GM23248 (cell line): ENCODE results near the gene MRGPRD. TPM values are rescaled to one million over a fixed set of nuclear protein-coding genes. Genes with fewer than 3 reads are reported as not detected.

ENCODE experiments used
- DNase-seq: peaks from one replicate; pipeline ENCODE4 v3.0.0-alpha.2; 2015
- H2AFZ ChIP-seq: fragments of 200-600 bp; sonication (generic); 2 replicates; pipeline ENCODE4 v1.6.1; 2016; ENCODE audit warnings: antibody characterized with exemption
- H3F3A ChIP-seq: fragments of 200-600 bp; sonication (generic); 2 replicates; pipeline ENCODE4 v1.6.1; 2016; ENCODE audit warnings: mild to moderate bottlenecking, antibody characterized with exemption, mixed run types; ENCODE audit not compliant: insufficient read depth
- H3K27ac ChIP-seq: fragments of 200-600 bp; sonication (generic); 2 replicates; pipeline ENCODE4 v1.5.1; 2016; ENCODE audit warnings: mild to moderate bottlenecking
- H3K27me3 ChIP-seq: fragments of 200-600 bp; sonication (generic); replicated peaks from 2 replicates; pipeline ENCODE4 v1.6.1; 2016; ENCODE audit warnings: mild to moderate bottlenecking; ENCODE audit not compliant: insufficient read depth
- H3K36me3 ChIP-seq: fragments of 200-600 bp; sonication (generic); 2 replicates; pipeline ENCODE4 v1.6.1; 2016; ENCODE audit warnings: low read depth, mild to moderate bottlenecking
- H3K4me1 ChIP-seq: fragments of 200-600 bp; sonication (generic); 2 replicates; pipeline ENCODE4 v1.6.1; 2016; ENCODE audit warnings: mild to moderate bottlenecking; ENCODE audit not compliant: insufficient read depth
- H3K4me2 ChIP-seq: fragments of 200-600 bp; sonication (generic); one replicate; pipeline ENCODE4 v1.6.1; 2016; ENCODE audit warnings: mild to moderate bottlenecking; ENCODE audit not compliant: unreplicated experiment
- H3K4me3 ChIP-seq: fragments of 200-600 bp; sonication (generic); 2 replicates; pipeline ENCODE4 v1.5.1; 2016; ENCODE audit warnings: mild to moderate bottlenecking
- H3K79me2 ChIP-seq: fragments of 200-600 bp; sonication (generic); 2 replicates; pipeline ENCODE4 v1.6.1; 2016; ENCODE audit warnings: mild to moderate bottlenecking; ENCODE audit not compliant: insufficient read depth
- H3K9ac ChIP-seq: fragments of 200-600 bp; sonication (generic); 2 replicates; pipeline ENCODE4 v1.6.1; 2016; ENCODE audit warnings: mild to moderate bottlenecking
- H3K9me2 ChIP-seq: fragments of 200-600 bp; sonication (generic); 2 replicates; pipeline ENCODE4 v1.6.1; 2016; ENCODE audit warnings: mixed run types, mild to moderate bottlenecking, moderate library complexity; ENCODE audit not compliant: insufficient read depth
- H3K9me3 ChIP-seq: fragments of 200-600 bp; sonication (generic); one replicate; pipeline ENCODE4 v1.6.1; 2017; ENCODE audit warnings: low read depth
- H4K20me1 ChIP-seq: fragments of 200-600 bp; sonication (generic); 2 replicates; pipeline ENCODE4 v1.6.0; 2016; ENCODE audit not compliant: insufficient read depth
- EZH2 ChIP-seq: fragments of 200-600 bp; sonication (generic); IDR thresholded peaks from 2 replicates; pipeline ENCODE4 v1.6.1; 2018; ENCODE audit warnings: antibody characterized with exemption, mild to moderate bottlenecking; ENCODE audit not compliant: insufficient read depth, poor library complexity, severe bottlenecking
- EZH2phosphoT487 ChIP-seq: fragments of 200-600 bp; sonication (generic); IDR thresholded peaks from 2 replicates; pipeline ENCODE4 v1.6.1; 2018; ENCODE audit warnings: antibody characterized with exemption, moderate library complexity, mild to moderate bottlenecking, low read depth; ENCODE audit not compliant: insufficient read depth
- WGBS, 2 experiments: methylation state at CpG; one replicate each; pipeline ENCODE4 v1.1.6; 2015 to 2017; ENCODE audit warnings: low lambda C conversion rate in 2 of 2, low coverage in 1 of 2; ENCODE audit errors: missing lambda C conversion rate in 2 of 2; 5-methylcytosine and 5-hydroxymethylcytosine counted together
- in situ Hi-C: fragments of 300-500 bp; cut with MboI; formaldehyde crosslinking; loops from 2 replicates; pipeline ENCODE4 v1.15.0; 2020
- polyA plus RNA-seq: library from polyadenylated mRNA; unstranded; fragments of >200 nt; fragmentation: Nextera tagmentation; extraction: Ambion mirVana; gene quantifications from 2 replicates; pipeline ENCODE4 v1.2.1, GENCODE V29; 2016
- total RNA-seq: library from RNA; depleted of rRNA; stranded (reverse); fragments of >200 nt; shearing (Covaris generic); gene quantifications from 2 replicates; pipeline ENCODE4 v1.2.3, GENCODE V29; 2014

Gene MRGPRD
- total and polyA plus RNA-seq, 2 experiments from 2014 or later = not detected

DNA sequence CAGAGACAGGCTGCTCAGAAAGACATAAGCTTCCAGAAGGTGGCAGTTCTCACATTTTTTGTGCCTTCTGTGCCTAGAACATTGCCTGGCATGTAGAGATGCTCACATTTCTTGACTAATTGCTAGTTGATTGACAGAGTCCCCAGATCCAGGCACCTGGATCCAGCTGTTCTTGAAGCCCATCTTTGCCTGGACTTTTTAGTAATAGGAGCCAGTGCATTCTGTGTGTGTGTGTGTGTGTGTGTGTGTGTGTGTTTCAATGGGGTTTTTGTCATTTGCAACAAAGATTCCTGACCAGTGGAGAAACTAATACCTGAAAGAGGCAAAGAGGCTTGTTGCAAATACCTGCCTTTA is 17.2 kb upstream of the MRGPRD start:
- Histone ChIP-seq H3K79me2 (no peaks in the 10 kb centered on the region), H3K9me3 (no peaks in the 10 kb centered on the region), H3K4me1 (peaks cover 12% of the 10 kb centered on the region), H3K27ac (no peak overlapping the region), H2AFZ (no peak overlapping the region), H3K27me3 (no peaks in the 10 kb centered on the region), H3K36me3 (no peaks in the 10 kb centered on the region), H3K4me2 (no peak overlapping the region), H3K4me3 (no peak overlapping the region), H3K9ac (no peak overlapping the region), H4K20me1 (no peaks in the 10 kb centered on the region), H3F3A (peaks cover 15% of the 10 kb centered on the region), H3K9me2 (no peaks in the 10 kb centered on the region)
- no peak for DNase-seq
- no peak for TF ChIP-seq EZH2phosphoT487
- no peak for TF ChIP-seq EZH2
- in situ Hi-C loops = no loop called here

DNA sequence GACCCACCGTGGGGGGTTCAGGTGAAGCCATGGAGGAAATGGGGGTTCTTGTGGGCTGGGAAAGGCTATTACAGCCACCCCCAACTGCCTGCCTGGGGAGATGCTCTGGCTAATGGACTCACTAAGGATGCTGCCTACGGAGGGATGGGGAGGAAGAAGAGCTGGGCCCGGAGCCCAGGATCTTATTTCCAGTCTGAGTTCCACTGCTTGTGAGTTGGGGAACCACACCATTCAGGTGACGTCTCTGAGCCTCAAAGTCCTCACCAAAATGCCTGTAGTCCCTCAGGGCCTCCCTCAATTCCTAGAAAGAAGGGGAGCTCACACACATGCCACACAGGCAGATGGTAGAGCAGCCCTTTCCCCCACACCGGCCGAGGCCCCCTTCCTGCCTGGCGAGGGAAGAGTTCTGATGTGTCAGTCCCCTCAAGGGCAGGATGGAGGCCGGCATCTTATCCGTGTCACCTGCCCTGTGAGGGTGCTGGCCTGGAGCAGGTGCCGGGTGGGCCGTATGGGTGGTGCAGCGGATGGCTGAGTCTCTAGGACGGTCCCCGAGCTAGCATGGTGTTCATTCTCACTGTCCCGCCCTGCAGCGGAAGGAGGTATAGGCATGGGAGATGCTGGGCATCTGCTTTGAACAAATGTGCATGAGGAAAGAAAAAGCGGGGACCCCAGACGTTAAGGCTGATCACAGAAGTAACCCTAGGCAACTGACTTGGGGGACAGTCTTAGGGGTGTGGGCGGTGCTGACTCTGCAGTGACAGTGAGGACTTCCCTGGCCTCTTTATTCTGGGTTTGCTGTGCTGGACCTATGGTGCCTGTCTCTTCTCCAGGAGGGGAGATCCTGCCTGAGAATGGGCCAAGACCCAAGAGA is 16.6 kb upstream of the MRGPRD start:
- no peak overlapping the region for H2AFZ ChIP-seq
- no peaks in the 10 kb centered on the region for H3K9me2 ChIP-seq
- H3K9ac ChIP-seq = no peak overlapping the region
- peaks cover 15% of the 10 kb centered on the region for H3F3A ChIP-seq
- H3K4me1 ChIP-seq = peaks cover 12% of the 10 kb centered on the region
- in situ Hi-C loops = no loop called here
- H3K9me3 ChIP-seq = no peaks in the 10 kb centered on the region
- TF ChIP-seq EZH2phosphoT487 (no peak), EZH2 (no peak)
- DNase-seq = no peak
- no peaks in the 10 kb centered on the region for H3K79me2 ChIP-seq
- no peaks in the 10 kb centered on the region for H4K20me1 ChIP-seq
- no peak overlapping the region for H3K4me2 ChIP-seq
- 76% methylated on average over 19 of the region's 19 CpGs for WGBS, 2 experiments
- H3K4me3 ChIP-seq = no peak overlapping the region
- no peaks in the 10 kb centered on the region for H3K36me3 ChIP-seq
- no peaks in the 10 kb centered on the region for H3K27me3 ChIP-seq
- H3K27ac ChIP-seq = no peak overlapping the region

DNA sequence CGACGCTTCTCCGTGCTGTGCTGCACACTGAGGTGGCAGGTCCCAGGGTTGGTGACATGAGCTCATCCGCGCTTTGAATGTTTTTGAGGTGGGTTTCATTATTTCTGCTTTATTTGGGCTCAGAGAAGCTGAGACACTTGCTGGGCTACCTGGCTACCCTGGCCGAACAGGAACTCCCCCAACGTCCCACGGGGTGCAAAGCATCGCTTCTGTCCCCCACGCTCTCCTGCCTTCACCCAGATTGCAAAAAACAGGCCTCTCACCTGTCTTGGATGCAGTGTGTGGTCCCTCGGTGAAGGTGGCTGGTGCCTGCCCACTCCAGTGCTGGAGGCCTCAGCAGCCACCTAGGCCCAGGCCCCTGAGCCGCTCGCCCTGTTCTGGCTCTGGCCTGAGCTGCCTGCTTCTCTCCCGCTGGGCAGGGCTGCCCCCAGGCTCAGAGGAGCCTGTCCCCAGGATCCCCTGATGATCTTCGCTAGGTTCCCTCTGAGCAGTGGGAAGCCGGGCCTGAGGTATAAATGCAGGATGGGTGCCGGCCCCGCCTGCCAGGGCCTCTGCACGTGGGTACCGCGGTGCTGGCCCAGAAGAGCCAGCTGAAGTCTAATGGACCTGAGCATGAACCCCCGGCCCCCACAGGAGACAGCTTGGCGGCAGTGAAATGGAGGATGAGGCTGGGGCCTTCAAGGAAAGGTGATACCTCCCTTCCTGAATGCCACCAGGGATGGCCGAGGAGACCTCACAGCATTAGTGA is 15.8 kb upstream of the MRGPRD start:
- DNase-seq = no peak
- no peak overlapping the region for H2AFZ ChIP-seq

DNA sequence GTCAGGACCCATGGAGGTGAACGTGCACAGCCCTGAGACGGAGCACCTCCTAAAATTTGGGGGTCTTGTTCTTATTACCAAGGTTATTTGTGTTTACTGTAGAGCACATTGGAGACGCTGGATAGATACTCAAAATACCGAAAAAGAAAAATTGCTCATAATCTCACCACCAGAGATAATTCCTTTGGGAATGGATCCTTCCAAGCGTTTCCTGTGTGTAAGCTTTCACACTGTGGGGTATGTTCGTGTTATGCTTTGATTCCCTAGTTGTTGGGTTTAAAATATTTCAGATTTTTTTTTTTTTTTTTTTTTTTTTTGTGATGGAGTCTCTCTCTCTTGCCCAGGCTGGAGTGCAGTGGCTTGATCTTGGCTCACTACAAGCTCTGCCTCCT is 14.1 kb upstream of the MRGPRD start:
- Histone ChIP-seq H4K20me1 (no peaks in the 10 kb centered on the region), H3F3A (0 out of 2 replicates have a peak, but pooled peaks cover 2% of the 10 kb centered on the region), H3K4me3 (no peak overlapping the region), H3K9me3 (no peaks in the 10 kb centered on the region), H2AFZ (no peak overlapping the region), H3K9ac (no peak overlapping the region), H3K27me3 (0 out of 2 replicates have a peak, but pooled peaks cover 2% of the 10 kb centered on the region), H3K4me2 (no peak overlapping the region), H3K9me2 (no peaks in the 10 kb centered on the region), H3K79me2 (no peaks in the 10 kb centered on the region), H3K4me1 (no peaks in the 10 kb centered on the region), H3K36me3 (no peaks in the 10 kb centered on the region), H3K27ac (no peak overlapping the region)
- TF ChIP-seq EZH2phosphoT487 = no peak
- no peak for TF ChIP-seq EZH2
- DNase-seq = no peak
- WGBS, 2 experiments = 60 to 63% methylated on average over 6 of the region's 6 CpGs
- in situ Hi-C loops = no loop called here

More for the DNA sequence above, 15.8 kb upstream of the MRGPRD start:
- Histone ChIP-seq H4K20me1 (no peaks in the 10 kb centered on the region), H3K9me2 (no peaks in the 10 kb centered on the region), H3K9me3 (no peaks in the 10 kb centered on the region), H3K4me1 (peaks cover 12% of the 10 kb centered on the region), H3K4me3 (no peak overlapping the region), H3K4me2 (no peak overlapping the region), H3K79me2 (no peaks in the 10 kb centered on the region), H3K36me3 (no peaks in the 10 kb centered on the region), H3K9ac (no peak overlapping the region), H3F3A (peaks cover 15% of the 10 kb centered on the region), H3K27me3 (no peaks in the 10 kb centered on the region), H3K27ac (no peak overlapping the region)
- 90 to 91% methylated on average over 24 of the region's 24 CpGs for WGBS, 2 experiments
- TF ChIP-seq EZH2phosphoT487 = no peak
- TF ChIP-seq EZH2 = no peak
- in situ Hi-C loops = no loop called here
